Measurements from ENCODE around the gene MRPL58. TPM values are rescaled to one million over a fixed set of nuclear protein-coding genes. Genes with fewer than 3 reads are reported as not detected.

Gene MRPL58
- total RNA-seq, 1 donor from 2014 or later = 31.8 TPM

DNA sequence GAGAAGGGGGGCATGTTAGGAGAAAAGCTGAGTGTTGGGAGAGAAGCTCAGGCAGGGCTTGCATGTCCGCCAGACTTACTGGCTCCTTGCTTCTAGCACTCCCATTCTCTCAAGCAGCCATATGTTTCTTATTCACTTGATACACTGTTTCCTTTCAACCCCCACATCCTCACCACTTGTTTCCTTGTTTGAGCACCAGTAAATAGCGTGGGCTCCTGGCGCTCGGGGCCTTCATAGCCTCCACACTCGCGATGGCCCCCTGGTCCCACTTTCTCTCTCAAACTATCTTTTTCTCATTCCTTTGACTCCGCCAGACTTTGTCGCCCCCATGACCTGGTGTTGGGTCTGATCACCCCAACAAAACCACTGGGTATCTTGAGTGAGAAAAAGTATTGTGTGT lies 17.7 kb downstream of the MRPL58 start:
- Mint-ChIP-seq H3K4me1 (peaks cover 32% of the 10 kb centered on the region), H3K4me3 (no peak overlapping the region), H3K27ac (no peak overlapping the region), H3K27me3 (peaks cover 1% of the 10 kb centered on the region), H3K36me3 (ENCODE audit: low read depth) (peaks cover 8% of the 10 kb centered on the region), H3K9me3 (peaks cover 9% of the 10 kb centered on the region)
- POLR2A ChIA-PET = no interaction called here
- ATAC-seq (ENCODE audit: low read depth) = no peak
- TF ChIP-seq, protein P1, sequence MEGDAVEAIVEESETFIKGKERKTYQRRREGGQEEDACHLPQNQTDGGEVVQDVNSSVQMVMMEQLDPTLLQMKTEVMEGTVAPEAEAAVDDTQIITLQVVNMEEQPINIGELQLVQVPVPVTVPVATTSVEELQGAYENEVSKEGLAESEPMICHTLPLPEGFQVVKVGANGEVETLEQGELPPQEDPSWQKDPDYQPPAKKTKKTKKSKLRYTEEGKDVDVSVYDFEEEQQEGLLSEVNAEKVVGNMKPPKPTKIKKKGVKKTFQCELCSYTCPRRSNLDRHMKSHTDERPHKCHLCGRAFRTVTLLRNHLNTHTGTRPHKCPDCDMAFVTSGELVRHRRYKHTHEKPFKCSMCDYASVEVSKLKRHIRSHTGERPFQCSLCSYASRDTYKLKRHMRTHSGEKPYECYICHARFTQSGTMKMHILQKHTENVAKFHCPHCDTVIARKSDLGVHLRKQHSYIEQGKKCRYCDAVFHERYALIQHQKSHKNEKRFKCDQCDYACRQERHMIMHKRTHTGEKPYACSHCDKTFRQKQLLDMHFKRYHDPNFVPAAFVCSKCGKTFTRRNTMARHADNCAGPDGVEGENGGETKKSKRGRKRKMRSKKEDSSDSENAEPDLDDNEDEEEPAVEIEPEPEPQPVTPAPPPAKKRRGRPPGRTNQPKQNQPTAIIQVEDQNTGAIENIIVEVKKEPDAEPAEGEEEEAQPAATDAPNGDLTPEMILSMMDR (IDR thresholded peaks at IDR 0.05) = no peak
- DNase-seq = no peak
- CTCF ChIA-PET = no interaction called here
- intact Hi-C loops (cut with micrococcal nuclease) = loop anchor here (5.0 kb wide), 1 partner anchor 152 kb away; the partner anchor contains the start of gene SUMO2

DNA sequence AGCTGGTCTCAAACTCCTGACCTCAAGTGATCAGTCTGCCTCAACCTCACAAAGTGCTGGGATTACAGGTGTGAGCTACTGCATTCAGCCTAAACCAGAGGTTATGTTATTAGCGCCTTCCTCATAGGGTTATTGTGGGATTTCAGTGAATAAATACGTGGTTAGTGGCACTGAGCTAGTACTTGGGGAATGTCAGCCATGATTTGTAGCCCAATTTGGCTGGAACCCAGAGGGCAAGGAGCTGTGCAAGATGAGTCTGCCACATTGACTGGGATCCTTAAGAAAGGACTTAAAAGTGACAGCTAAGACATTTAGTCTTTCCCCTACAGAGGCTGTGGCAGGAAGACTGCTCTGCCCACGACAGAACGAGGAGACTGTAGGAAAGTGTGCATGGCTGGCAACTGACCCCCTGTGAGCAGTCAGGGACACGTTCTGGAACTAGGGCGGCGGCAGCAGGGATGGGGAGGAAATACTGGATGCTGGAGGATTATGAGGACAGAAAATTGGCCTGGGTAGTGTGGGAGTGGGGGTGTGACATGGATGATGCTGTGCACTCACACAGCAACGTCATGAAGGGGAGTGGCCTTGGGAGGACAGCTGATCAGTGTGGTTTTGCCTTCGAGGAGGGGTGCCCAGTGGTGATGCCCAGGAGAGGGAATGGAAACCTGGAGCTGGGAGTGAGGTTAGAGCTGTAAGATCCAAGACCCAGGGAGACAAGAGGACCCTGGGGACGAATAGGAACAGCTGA lies 19.7 kb downstream of the MRPL58 start:
- H3K4me1 Mint-ChIP-seq = peaks cover 34% of the 10 kb centered on the region
- peaks cover 1% of the 10 kb centered on the region for H3K27me3 Mint-ChIP-seq
- ATAC-seq (ENCODE audit: low read depth) = peak; percentile 38
- peaks cover 5% of the 10 kb centered on the region for H3K36me3 Mint-ChIP-seq (ENCODE audit: low read depth)
- H3K27ac Mint-ChIP-seq = peak overlapping the region; percentile 75
- H3K4me3 Mint-ChIP-seq = peak overlapping the region; percentile 91
- ChIA-PET CTCF (interaction anchor here (1.4 to 2.0 kb wide), 2 partner anchors 19 to 70 kb away, joined by 3 to 6 read pairs; partner anchors contain the start of gene MRPL58), POLR2A (interaction anchor here (0.5 to 1.6 kb wide), 8 partner anchors 9 to 752 kb away, joined by 3 to 14 read pairs (median 4); partner anchors contain the start of genes MRPL58 and UNK)
- TF ChIP-seq, protein P1 (IDR thresholded peaks at IDR 0.05) = no peak
- intact Hi-C loops (cut with micrococcal nuclease) = loop anchor here (1.0 to 5.0 kb wide), 2 partner anchors 20 to 150 kb away; partner anchors contain the start of genes MRPL58 and SUMO2
- peak; percentile 44 for DNase-seq
- peaks cover 4% of the 10 kb centered on the region for H3K9me3 Mint-ChIP-seq

DNA sequence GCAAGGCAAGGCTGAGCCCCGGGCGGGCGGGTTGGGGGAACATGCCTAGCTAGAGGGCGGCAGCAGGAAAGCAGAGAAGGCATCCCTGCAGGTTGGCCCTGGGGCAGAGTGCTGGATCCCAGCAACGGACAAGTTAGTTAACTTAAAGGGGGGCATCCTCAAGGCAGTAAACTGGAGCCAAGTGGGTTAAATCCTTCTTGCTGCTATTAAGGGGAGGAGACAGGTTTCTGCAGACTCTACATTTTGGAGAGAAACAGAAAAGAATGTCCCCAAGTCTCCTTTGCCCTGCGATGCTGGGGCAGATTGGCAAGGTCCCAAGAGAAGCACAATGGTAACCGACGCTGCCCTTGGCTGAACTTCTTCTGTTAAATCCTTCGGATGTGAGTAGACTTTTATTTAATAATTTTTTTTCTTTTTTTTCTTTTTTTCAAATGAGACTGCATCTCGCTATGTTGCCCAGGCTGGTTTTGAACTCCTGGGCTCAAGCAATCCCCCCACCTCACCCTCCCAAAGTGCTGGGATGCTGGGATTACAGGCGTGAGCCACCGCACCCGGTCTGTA lies 20.3 kb downstream of the MRPL58 start:
- Mint-ChIP-seq H3K4me1 (peaks cover 34% of the 10 kb centered on the region), H3K4me3 (peak overlapping the region; percentile 91), H3K27me3 (peaks cover 1% of the 10 kb centered on the region), H3K36me3 (ENCODE audit: low read depth) (peaks cover 5% of the 10 kb centered on the region), H3K27ac (no peak overlapping the region), H3K9me3 (peaks cover 3% of the 10 kb centered on the region)
- POLR2A ChIA-PET = interaction anchor here (0.5 to 1.6 kb wide), 6 partner anchors 10 to 752 kb away, joined by 3 to 14 read pairs (median 4); partner anchors contain the start of genes MRPL58 and UNK
- ATAC-seq (ENCODE audit: low read depth) (peak; percentile 2), DNase-seq (no peak)
- intact Hi-C loops (cut with micrococcal nuclease) = loop anchor here (1.0 to 5.0 kb wide), 2 partner anchors 20 to 150 kb away; partner anchors contain the start of genes MRPL58 and SUMO2
- CTCF ChIA-PET = interaction anchor here (2.0 kb wide), 1 partner anchor 20 kb away, joined by 6 read pairs; the partner anchor contains the start of gene MRPL58
- TF ChIP-seq, protein P1 (IDR thresholded peaks at IDR 0.05) = no peak

DNA sequence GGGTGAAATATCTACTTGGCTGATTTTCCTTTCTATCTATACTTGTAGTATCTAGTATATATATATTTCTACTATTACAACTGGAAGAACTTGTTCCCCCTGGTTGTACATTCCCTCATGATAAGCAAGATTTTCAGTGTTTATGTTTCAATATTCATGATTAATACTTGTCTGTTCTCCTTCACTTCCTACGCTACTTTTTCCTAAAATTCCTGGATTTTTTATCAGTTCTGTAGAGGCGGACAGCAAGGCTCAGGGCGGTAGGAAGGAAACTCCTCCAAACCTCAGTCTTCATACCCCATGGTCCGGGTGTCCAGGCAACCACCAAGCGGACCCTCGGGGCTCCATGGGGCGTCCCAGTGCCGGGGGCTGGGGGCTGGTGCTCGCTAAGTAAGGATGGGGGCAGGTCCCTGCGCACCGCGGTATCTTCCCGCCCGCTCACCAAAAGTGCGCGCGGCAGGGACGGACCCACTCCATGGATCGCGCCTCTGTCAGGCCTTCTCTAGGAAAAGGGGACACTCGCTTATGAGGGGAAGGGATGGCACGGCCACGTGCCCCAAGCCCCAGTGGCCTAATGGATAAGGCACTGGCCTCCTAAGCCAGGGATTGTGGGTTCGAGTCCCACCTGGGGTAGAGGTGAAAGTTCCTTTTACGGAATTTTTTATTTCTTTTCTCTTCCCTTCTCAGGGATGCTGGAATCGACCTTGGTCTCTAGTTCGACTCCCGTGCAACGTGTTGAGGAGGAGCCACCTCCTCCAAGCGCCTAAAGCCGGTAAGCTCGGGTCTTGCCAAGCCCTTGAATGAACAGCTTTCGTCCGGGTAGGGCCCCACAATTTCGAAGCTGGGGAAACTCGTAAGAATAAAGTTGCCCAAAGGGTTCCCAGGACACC lies 21.1 kb downstream of the MRPL58 start:
- peak overlapping the region; percentile 89 for H3K27ac Mint-ChIP-seq
- H3K4me1 Mint-ChIP-seq = peaks cover 34% of the 10 kb centered on the region
- DNase-seq (peak; percentile 78), ATAC-seq (ENCODE audit: low read depth) (peak; percentile 28)
- ChIA-PET CTCF (interaction anchor here (0.9 to 1.2 kb wide), 2 partner anchors 22 to 81 kb away, joined by 3 to 6 read pairs; no protein-coding TSS in a partner anchor), POLR2A (interaction anchor here (0.8 to 3.4 kb wide), 8 partner anchors 14 to 744 kb away, joined by 3 to 31 read pairs (median 4); partner anchors contain the start of genes ATP5PD, HID1, JPT1 and KCTD2)
- intact Hi-C loops (cut with micrococcal nuclease) = loop anchor here (1.0 to 5.0 kb wide), 5 partner anchors 14 to 149 kb away; partner anchors contain the start of genes CDR2L, KCTD2 and SUMO2
- H3K27me3 Mint-ChIP-seq = peaks cover 1% of the 10 kb centered on the region
- H3K9me3 Mint-ChIP-seq = peaks cover 3% of the 10 kb centered on the region
- peak overlapping the region; percentile 91 for H3K4me3 Mint-ChIP-seq
- TF ChIP-seq, protein P1 (IDR thresholded peaks at IDR 0.05) = no peak
- H3K36me3 Mint-ChIP-seq (ENCODE audit: low read depth) = peaks cover 9% of the 10 kb centered on the region
